ENCODE data around the gene TMA7B.

DNA sequence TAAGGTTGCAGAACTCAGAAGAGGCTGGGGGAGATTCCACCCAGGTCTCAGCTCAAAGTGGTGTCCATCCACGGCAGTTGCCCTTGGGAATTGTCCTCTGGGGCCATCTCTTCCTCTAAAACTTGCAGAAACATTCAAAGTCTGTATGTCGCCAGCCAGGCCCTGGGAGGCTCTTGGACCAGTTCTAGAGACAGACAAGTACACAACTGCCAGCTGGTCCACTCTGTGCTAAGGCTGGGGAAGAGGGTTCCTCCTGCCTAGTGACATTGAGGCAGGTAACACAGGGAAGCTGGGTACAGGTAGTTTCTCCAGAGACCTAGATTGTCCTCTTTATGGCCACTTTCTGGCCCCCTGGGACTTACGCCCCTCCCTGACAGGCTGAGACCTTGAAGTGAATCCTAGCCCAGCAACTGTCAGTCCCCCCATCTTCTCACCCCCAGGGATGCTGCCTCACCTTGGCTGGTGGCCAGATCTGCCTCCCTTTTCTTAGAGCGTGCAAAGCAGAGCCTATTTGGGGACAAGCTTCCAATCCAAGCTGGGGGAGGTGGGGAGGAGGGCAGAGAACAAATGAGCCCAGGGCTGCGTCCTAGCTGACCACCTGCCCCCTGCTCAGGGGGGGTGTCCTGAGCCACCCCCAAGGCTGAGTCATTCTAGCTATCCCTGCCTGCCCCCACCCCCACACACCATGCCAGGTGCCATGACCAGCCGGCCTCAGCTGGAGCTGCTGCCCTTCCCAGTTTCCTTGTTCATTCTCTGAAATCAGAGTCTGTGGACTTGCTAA, 42.9 kb downstream of the TMA7B start:
- TF ChIP-seq, protein P1, sequence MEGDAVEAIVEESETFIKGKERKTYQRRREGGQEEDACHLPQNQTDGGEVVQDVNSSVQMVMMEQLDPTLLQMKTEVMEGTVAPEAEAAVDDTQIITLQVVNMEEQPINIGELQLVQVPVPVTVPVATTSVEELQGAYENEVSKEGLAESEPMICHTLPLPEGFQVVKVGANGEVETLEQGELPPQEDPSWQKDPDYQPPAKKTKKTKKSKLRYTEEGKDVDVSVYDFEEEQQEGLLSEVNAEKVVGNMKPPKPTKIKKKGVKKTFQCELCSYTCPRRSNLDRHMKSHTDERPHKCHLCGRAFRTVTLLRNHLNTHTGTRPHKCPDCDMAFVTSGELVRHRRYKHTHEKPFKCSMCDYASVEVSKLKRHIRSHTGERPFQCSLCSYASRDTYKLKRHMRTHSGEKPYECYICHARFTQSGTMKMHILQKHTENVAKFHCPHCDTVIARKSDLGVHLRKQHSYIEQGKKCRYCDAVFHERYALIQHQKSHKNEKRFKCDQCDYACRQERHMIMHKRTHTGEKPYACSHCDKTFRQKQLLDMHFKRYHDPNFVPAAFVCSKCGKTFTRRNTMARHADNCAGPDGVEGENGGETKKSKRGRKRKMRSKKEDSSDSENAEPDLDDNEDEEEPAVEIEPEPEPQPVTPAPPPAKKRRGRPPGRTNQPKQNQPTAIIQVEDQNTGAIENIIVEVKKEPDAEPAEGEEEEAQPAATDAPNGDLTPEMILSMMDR (IDR thresholded peaks at IDR 0.05): no peak
- no peak for TF ChIP-seq POLR2A (IDR thresholded peaks at IDR 0.05)
